HG02610 (cell line): ENCODE measurements around the gene HDAC4.

Experiments used
- ATAC-seq: cut with Tn5 transposase; IDR thresholded peaks from one replicate; pipeline ENCODE4 v1.9.1; 2021; ENCODE audit warnings: mild to moderate bottlenecking, moderate library complexity; ENCODE audit not compliant: unreplicated experiment

Gene HDAC4

GRCh38 chr2:239162141-239162821 lies 238.5 kb downstream of the HDAC4 start:
- ATAC-seq = no peak

DNA sequence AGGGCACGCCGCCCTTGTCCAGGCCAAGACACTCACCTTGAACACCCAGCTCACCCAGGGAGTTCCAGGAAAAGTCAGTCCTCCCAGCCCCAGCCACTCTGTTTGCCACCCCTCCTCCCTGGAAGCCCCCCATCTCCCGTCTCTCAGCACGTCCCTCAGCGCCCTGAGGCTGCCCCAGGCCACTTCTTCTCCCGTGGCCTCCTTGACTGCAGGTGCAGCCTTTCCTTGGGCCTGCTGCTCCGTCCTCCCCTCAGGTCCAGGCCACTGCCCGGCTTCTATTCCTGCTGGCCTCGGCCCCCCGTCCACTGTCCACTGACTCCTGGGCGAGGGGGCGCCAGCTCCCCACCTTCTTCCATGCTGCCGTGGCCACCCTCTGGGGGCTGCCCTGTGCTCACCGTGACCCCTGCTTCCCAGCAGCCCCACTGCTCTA lies 239.1 kb downstream of the HDAC4 start:
- ATAC-seq = no peak

GRCh38 chr2:239160226-239161143 lies 240.3 kb downstream of the HDAC4 start:
- ATAC-seq = no peak

DNA sequence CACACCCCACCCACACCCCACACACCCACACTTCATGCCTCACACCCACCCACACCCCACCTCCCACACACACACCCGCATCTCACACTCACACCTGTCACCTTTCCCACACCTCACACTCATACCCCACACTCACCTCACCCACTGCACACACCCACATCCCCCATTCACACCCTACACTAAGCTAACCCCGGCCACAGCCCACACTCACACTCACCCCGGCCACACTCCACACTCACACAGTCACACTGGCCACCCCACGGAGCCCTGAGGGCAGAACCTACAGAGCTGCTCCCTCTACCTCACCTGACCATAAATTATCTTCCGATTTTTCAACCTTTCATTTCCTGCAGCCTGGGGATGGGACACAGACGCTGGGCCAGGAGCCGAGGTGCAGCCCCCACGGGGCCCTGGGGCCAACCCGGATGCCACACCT lies 241.3 kb downstream of the HDAC4 start:
- ATAC-seq = no peak

- no peak for ATAC-seq
Observed at GRCh38 chr2:239158641-239159475, 242.0 kb downstream of the HDAC4 start.

DNA sequence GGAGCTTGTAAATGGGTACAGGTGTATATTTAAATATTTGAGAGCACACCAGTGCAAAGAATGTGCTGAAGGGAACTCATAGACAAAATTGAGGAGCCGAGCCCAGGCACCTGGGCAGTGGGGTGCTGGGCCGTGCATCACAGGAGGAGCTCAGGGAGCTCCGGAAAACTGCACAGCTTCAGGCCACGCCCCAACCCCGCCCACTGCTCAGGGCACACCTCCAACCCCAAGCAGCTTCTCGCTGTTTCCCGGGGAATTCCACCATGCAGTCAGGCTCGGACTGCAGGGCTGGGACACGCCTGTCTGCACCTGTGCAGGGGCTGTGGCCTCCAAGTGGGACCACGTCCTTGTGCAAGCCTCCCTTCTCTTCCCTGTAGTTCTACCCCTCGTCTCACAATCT lies 243.0 kb downstream of the HDAC4 start:
- no peak for ATAC-seq

GRCh38 chr2:239157269-239157668 lies 243.6 kb downstream of the HDAC4 start:
- ATAC-seq = no peak

GRCh38 chr2:239156516-239157265 lies 244.1 kb downstream of the HDAC4 start:
- ATAC-seq = no peak

DNA sequence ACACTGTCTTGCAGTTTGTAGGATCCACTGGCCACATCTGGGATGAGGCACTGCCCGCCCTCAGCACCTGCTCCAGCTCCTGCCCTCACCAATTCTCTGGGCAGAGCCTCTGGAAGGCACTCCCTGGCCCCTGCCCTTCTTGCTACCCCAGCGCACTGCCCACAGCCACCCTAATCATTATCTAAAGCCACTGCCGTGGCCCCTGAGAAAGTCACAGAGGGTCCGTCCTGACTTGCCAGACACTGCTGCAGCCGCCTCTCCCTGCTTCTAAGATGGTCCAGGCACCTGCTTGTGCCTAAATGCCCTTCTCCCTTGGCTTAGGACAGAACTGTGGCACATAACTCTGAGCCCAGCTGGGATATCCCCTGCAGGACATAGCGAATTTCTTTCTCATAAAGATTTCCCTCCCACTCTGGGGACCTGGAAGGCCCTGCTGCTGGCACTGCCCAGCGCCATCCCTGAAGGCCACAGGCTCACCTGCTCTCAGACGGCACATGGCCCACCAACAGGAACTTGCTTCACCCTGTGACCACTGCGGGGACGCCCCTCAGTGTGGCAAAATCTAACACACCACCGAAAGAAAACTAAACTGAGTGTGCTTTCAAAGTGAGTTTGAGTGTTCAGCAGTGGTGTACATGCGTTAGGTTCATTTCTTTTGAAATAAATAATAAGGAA lies 244.9 kb downstream of the HDAC4 start:
- ATAC-seq = no peak

DNA sequence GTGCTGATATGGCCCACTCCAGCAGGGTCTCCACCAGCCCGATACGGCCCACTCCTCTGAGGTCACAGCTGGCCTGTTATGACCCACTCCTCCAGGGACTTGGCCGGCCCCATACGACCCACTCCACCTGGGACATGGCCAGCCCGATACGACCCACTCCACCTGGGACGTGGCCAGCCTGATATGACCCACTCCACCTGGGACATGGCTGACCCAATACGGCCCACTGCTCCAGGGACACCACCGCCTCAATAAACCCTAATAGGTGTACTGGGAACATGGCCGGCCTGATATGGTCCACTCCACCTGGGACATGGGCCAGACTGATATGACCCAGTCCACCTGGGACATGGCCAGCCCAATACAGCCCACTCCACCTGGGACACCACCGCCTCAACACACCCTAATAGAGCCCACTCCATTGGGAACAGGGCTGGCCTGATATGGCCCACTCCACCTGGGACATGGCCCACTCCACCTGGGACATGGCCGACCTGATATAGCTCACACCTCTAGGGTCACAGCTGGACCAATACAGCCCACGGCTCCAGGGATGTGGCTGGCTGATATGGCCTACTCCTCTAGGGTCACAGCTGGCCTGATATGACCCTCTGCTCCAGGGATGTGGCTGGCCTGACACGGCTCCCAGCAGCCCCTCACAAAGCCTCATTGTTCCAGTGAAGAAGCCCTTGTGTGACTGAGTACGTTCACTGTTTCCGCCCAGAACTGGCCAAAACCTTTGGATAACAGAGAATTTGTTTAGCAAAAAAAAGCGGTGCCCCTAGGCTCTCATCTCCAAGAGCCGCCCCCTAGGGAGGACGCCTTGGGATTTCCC lies 245.6 kb downstream of the HDAC4 start:
- ATAC-seq = no peak

DNA sequence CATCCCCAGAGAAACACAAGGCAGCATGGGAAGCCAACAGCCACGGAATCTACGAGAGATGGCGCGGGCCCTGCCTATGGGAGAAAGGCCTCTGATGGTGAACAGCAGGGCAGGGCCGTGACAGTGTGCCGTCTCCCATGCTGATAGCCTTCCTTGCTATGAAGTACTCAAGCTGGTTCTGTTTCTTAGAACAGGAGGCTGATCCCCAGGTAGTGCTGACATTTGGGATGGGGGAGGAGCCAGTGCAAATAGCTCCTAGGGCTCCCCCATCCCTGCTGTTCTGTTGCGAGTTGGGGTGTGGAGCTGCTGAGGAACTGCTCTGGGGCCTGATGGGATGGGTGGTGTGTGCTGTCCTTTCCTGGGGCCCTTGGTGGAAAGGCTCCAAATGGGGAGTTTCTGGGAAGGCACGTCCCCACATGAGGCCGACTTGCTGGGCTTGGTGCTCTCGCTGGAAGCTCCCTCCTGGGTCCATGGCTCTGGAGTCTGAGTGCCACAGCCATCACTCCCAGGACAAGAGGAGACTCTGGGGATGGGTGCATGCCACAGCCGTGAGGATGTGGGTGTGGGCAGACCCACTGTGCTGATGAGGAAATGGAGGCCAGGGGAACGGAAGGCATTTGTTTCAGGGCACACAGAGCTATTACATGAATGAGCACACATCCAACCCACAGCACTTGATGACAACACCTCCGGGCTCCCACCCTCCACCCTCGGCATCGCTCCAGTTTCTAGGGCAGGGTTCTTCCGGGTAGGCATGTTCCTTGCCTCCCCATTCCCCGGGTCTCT lies 246.8 kb downstream of the HDAC4 start:
- ATAC-seq = no peak

DNA sequence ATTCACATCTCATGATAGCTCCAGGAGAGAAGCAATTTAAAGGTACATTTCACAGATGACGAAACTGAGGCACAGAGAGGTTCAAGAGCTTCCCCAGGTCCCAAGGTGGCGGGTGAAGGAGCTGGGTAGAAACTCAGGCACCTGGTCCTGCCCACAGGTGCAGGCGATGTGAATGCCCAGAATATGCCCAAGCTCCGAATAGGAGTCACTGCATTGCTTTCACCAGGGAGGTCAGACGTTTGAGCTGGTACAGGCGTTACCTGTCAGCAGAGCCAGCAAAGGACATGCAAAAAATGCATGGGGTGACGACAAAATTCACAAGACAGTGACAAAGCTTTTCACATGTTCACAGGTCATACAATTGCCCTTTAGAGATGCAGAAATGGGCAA lies 247.9 kb downstream of the HDAC4 start:
- no peak for ATAC-seq

- ATAC-seq = no peak
Observed at GRCh38 chr2:239152239-239152915, 248.4 kb downstream of the HDAC4 start.

DNA sequence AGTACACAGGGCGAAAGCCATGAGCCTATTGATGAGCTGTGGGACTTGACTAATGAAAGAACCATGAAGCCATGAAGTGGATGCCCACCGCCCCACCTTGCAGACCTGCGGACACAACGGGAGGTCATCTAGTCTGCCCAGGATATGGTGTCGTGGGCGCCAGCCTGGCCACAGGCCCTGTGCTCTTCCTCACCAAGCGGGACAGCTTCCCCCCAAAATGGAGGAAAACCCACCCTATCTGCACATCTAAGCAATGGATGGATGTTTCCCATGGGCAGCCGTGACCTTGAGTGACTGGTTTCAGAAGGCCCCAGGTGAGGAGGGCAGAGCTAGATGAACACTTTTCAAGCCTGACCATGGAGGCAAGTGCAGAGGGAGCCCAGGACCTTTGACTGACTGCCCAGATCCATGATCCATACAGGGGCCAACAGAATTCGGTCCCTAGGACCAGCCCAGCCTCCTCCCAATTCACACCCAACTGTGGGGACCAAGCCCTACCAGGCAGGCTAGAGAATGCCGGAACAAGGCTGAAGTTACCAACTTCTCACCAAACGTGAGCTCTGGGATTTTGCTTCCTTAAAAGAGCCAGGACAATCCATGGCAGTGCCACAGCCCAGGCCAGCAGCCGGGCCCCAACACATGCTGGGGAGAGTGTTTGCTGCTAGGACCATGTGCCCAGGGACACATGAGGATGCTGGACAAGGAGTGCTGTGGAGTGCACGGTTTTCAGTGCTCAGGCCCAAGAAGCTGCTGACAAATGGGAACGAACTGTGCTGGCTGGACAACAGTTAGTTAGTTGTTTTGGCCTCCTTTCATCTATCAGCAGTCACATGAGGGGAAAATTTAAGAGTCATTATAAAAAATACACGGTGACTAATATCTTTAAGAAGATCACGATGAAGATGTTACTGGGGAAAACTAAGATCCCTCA lies 249.4 kb downstream of the HDAC4 start:
- no peak for ATAC-seq

- ATAC-seq = no peak
Observed at GRCh38 chr2:239150125-239151011, 250.5 kb downstream of the HDAC4 start.

- no peak for ATAC-seq
Observed at GRCh38 chr2:239149501-239149900, 251.3 kb downstream of the HDAC4 start.
